ENCODE measurements around the gene ORC3.

DNA sequence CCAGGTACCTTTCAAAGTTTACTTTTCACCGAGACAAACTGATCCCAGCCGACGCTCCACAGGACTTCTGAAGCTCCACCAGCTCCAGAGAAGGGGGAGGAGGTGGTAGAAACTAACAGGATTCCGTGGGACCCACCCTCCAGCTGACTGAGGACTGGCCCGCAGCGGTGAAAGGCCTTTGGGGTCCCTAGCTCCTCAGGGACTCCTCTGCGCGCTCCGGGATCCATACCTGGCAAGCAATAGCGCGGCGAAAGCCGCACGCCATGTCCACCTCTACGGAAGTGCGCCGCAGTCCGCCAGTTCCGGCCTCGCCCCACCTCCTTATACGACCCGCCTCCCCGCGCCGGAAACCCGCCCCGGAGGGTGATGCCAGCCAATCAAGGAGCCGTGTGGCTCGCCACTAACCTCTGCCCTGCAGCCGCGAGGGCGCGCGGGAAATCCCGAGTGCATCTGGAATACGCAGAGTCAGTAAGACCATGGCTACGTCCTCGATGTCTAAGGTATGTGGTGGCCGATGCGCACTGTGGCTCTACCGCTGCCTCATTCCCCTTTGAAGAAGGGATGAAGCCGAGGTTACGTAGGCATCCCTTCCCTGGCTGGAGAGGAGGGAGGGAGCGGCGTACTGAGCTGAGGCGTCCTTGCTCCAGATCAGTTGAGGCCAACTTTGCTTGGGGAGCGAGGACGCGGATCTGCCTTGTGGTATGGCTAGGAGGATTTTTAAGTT, at the start of gene ORC3, which contains the start of gene RARS2:
- TF ChIP-seq YY1 (IDR thresholded peaks at IDR 0.05; ENCODE audit: low read depth) (peak; percentile 88), TAF1 (IDR thresholded peaks at IDR 0.05; ENCODE audit: low read depth) (peak; percentile 90)
